T-cell (primary cell): ENCODE measurements around the gene CKB. TPM values are rescaled to one million over a fixed set of nuclear protein-coding genes. Genes with fewer than 3 reads are reported as not detected.

ENCODE experiments used
- ATAC-seq, 4 experiments: fragments of 200-7000 bp in 3 of 4; fragments of 150-1000 bp in 1 of 4; cut with Tn5 transposase; replicated peaks in 1 of 4; 1 replicate in 3 of 4; 2 replicates in 1 of 4; pipeline ENCODE4 v1.10.0; 2021; ENCODE audit warnings: moderate library complexity in 3 of 4, mild to moderate bottlenecking in 2 of 4, moderate number of reproducible peaks in 1 of 4
- CTCF ChIA-PET, 2 donors: fragments of 300-600 bp; sonication (Branson Sonifier 250); formaldehyde crosslinking; loops; one replicate each; lab custom pipeline; 2022; ENCODE audit warnings: antibody characterized with exemption in 2 of 2; lab: Charles Lee
- POLR2A ChIA-PET, 2 donors: fragments of 300-600 bp; sonication (Branson Sonifier 250); formaldehyde crosslinking; loops; one replicate each; lab custom pipeline; 2022; ENCODE audit warnings: antibody characterized with exemption in 2 of 2; lab: Charles Lee
- DNase-seq, 35 experiments: peaks; one replicate each; pipeline versions ENCODE4 v3.0.0 to v3.0.0-alpha.2; 2013 to 2023
- H3K27ac ChIP-seq: one replicate; pipeline ENCODE4 v1.5.1; 2013; ENCODE audit warnings: low read length
- H3K27me3 ChIP-seq, 2 experiments: replicated peaks in 1 of 2; 1 replicate in 1 of 2; 2 replicates in 1 of 2; pipeline versions ENCODE4 v1.6.1 to v1.7.0; 2013; ENCODE audit warnings: low read length in 1 of 2, mixed read lengths in 1 of 2; ENCODE audit not compliant: control insufficient read depth in 2 of 2, insufficient read depth in 2 of 2; ENCODE audit errors: extremely low read depth in 1 of 2
- H3K36me3 ChIP-seq, 2 donors: 1 replicate in 1 of 2; 2 replicates in 1 of 2; pipeline versions ENCODE4 v1.6.1 to v1.7.0; 2013; ENCODE audit warnings: low read length in 1 of 2; ENCODE audit not compliant: control insufficient read depth in 2 of 2, insufficient read depth in 1 of 2; ENCODE audit errors: extremely low read depth in 1 of 2
- H3K4me1 ChIP-seq, 2 experiments: 1 replicate in 1 of 2; 2 replicates in 1 of 2; pipeline versions ENCODE4 v1.6.1 to v1.7.0; 2013; ENCODE audit warnings: low read length in 2 of 2, mixed read lengths in 1 of 2; ENCODE audit not compliant: insufficient read depth in 2 of 2, control insufficient read depth in 1 of 2; ENCODE audit errors: extremely low read depth in 1 of 2
- H3K4me3 ChIP-seq, 2 donors: 1 replicate in 1 of 2; 2 replicates in 1 of 2; pipeline versions ENCODE4 v1.5.1 to v1.7.0; 2013; ENCODE audit warnings: mild to moderate bottlenecking in 2 of 2, low read length in 1 of 2, moderate library complexity in 1 of 2; ENCODE audit not compliant: control insufficient read depth in 1 of 2; ENCODE audit errors: extremely low read depth in 1 of 2
- H3K9me3 ChIP-seq: 2 replicates; pipeline ENCODE4 v1.7.0; 2013
- H3K27ac Mint-ChIP-seq, 2 donors: one replicate each; pipeline ENCODE4 v1.8.0; 2020 to 2021; ENCODE audit warnings: mild to moderate bottlenecking in 2 of 2, mixed read lengths in 2 of 2
- H3K27me3 Mint-ChIP-seq, 2 donors: one replicate each; pipeline ENCODE4 v1.8.0; 2021 to 2022; ENCODE audit warnings: mixed read lengths in 2 of 2
- H3K36me3 Mint-ChIP-seq: one replicate; pipeline ENCODE4 v1.8.0; 2021; ENCODE audit warnings: mixed read lengths
- H3K4me1 Mint-ChIP-seq, 3 donors: one replicate each; pipeline ENCODE4 v1.8.0; 2020 to 2022; ENCODE audit warnings: mixed read lengths in 3 of 3, mild to moderate bottlenecking in 1 of 3
- H3K4me3 Mint-ChIP-seq, 3 donors: one replicate each; pipeline ENCODE4 v1.8.0; 2020 to 2022; ENCODE audit warnings: mild to moderate bottlenecking in 3 of 3, mixed read lengths in 3 of 3, moderate library complexity in 3 of 3
- H3K9me3 Mint-ChIP-seq, 3 donors: one replicate each; pipeline ENCODE4 v1.8.0; 2020 to 2022; ENCODE audit warnings: mixed read lengths in 3 of 3
- WGBS: methylation state at CpG from one replicate; pipeline ENCODE4 v1.1.5; 2013; ENCODE audit warnings: missing lambda C conversion rate; ENCODE audit not compliant: insufficient coverage; 5-methylcytosine and 5-hydroxymethylcytosine counted together
- total RNA-seq, 35 experiments: library from RNA in 6 of 35; stranded (reverse) in 6 of 35; fragments of 120-200 nt in 1 of 35; gene quantifications; one replicate each; pipeline versions ENCODE4 v1.2.1 to v1.2.4 and lab custom pipeline; 2013 to 2026

CKB gene
- total RNA-seq, 5 donors from 2014 or later (not counting 1 experiment from before 2014, with no cell fraction given), result 4.7 to 7.6 (median 6.6) TPM

- H3K4me3 Mint-ChIP-seq, result no peak overlapping the region
- CTCF ChIA-PET, result interaction anchor here in 1 of 2 donors (0.7 to 0.9 kb wide), 2 partner anchors 25 to 53 kb away, joined by 3 to 5 read pairs; no protein-coding TSS in a partner anchor
- H3K27ac ChIP-seq, result no peak overlapping the region
- no peaks in the 10 kb centered on the region for H3K36me3 ChIP-seq
- peaks cover 0 to 56% of the 10 kb centered on the region in 2 experiments for H3K27me3 ChIP-seq
- no peak overlapping the region for H3K4me3 ChIP-seq
- no peak overlapping the region for H3K27ac Mint-ChIP-seq
- no peaks in the 10 kb centered on the region for H3K9me3 Mint-ChIP-seq
- H3K36me3 Mint-ChIP-seq, result no peaks in the 10 kb centered on the region
- peaks cover 0 to 4% of the 10 kb centered on the region in 2 donors for H3K27me3 Mint-ChIP-seq
- H3K9me3 ChIP-seq, result no peaks in the 10 kb centered on the region
- peaks cover 0 to 7% of the 10 kb centered on the region in 2 experiments for H3K4me1 ChIP-seq
- DNase-seq, result no peak
- 80% methylated on average over 15 of the region's 19 CpGs for WGBS
- POLR2A ChIA-PET, result interaction anchor here in 1 of 2 donors (1.0 kb wide), 1 partner anchor 10 kb away, joined by 3 read pairs; no protein-coding TSS in a partner anchor
- ATAC-seq, result no peak
- peaks cover 0 to 2% (median 0%) of the 10 kb centered on the region in 3 donors for H3K4me1 Mint-ChIP-seq
Measured at GRCh38 chr14:103543721-103544387, 21.2 kb upstream of the CKB start.

DNA sequence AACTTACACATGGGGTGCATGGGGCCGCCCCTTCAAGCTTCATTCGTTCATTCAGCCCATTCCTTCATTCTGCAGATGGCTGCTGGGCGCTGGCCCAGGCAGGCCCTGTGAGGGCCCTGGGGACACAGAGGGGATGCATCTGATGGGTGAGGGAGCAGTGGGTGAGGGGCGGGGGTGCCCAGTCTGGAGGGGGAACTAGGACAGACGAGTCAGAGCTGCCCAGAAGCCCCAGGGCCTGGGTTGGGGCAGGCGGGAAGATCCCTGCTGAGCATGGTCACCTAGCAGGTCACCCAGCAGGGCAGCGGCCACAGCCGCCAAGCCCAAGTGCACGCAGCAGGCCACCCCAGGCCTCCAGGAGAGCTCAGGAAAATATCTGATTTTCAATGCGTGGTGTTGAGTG lies 20.5 kb upstream of the CKB start:
- no peak overlapping the region for H3K27ac ChIP-seq
- no peaks in the 10 kb centered on the region for H3K9me3 ChIP-seq
- Mint-ChIP-seq H3K4me1 (peaks cover 0 to 2% (median 0%) of the 10 kb centered on the region in 3 donors), H3K27ac (no peak overlapping the region), H3K9me3 (no peaks in the 10 kb centered on the region), H3K4me3 (no peak overlapping the region), H3K27me3 (peaks cover 0 to 4% of the 10 kb centered on the region in 2 donors), H3K36me3 (no peaks in the 10 kb centered on the region)
- no peak for ATAC-seq
- H3K27me3 ChIP-seq, result peaks cover 0 to 56% of the 10 kb centered on the region in 2 experiments
- no peak overlapping the region for H3K4me3 ChIP-seq
- CTCF ChIA-PET, result interaction anchor here in 1 of 2 donors (0.7 to 0.9 kb wide), 2 partner anchors 25 to 52 kb away, joined by 3 to 5 read pairs; no protein-coding TSS in a partner anchor
- WGBS, result 82% methylated on average over 9 of the region's 10 CpGs
- H3K4me1 ChIP-seq, result peaks cover 0 to 7% of the 10 kb centered on the region in 2 experiments
- POLR2A ChIA-PET, result interaction anchor here in 1 of 2 donors (1.0 kb wide), 1 partner anchor 10 kb away, joined by 3 read pairs; no protein-coding TSS in a partner anchor
- H3K36me3 ChIP-seq, result no peaks in the 10 kb centered on the region
- no peak for DNase-seq

- peaks cover 0 to 56% of the 10 kb centered on the region in 2 experiments for H3K27me3 ChIP-seq
- peaks cover 0 to 7% of the 10 kb centered on the region in 2 experiments for H3K4me1 ChIP-seq
- H3K4me3 Mint-ChIP-seq, result no peak overlapping the region
- no peaks in the 10 kb centered on the region for H3K36me3 ChIP-seq
- no peaks in the 10 kb centered on the region for H3K36me3 Mint-ChIP-seq
- ChIA-PET CTCF (interaction anchor here in 1 of 2 donors (0.7 to 0.9 kb wide), 2 partner anchors 24 to 52 kb away, joined by 3 to 5 read pairs; no protein-coding TSS in a partner anchor), POLR2A (no interaction called here)
- no peaks in the 10 kb centered on the region for H3K9me3 Mint-ChIP-seq
- WGBS, result 69% methylated on average over 10 of the region's 18 CpGs
- no peak for DNase-seq
- H3K4me1 Mint-ChIP-seq, result peaks cover 0 to 2% (median 0%) of the 10 kb centered on the region in 3 donors
- H3K9me3 ChIP-seq, result no peaks in the 10 kb centered on the region
- ATAC-seq, result no peak
- peaks cover 0 to 4% of the 10 kb centered on the region in 2 donors for H3K27me3 Mint-ChIP-seq
- H3K27ac Mint-ChIP-seq, result no peak overlapping the region
- no peak overlapping the region for H3K4me3 ChIP-seq
- H3K27ac ChIP-seq, result no peak overlapping the region
Measured at GRCh38 chr14:103542605-103543088, 20.0 kb upstream of the CKB start.

GRCh38 chr14:103541709-103542604 lies 19.3 kb upstream of the CKB start:
- no peak for ATAC-seq
- ChIA-PET CTCF (no interaction called here), POLR2A (no interaction called here)
- no peak overlapping the region for H3K4me3 Mint-ChIP-seq
- Histone ChIP-seq H3K4me3 (no peak overlapping the region), H3K9me3 (no peaks in the 10 kb centered on the region), H3K36me3 (no peaks in the 10 kb centered on the region), H3K27me3 (peaks cover 0 to 56% of the 10 kb centered on the region in 2 experiments), H3K27ac (no peak overlapping the region), H3K4me1 (peaks cover 0 to 6% of the 10 kb centered on the region in 2 experiments)
- H3K27ac Mint-ChIP-seq, result no peak overlapping the region
- peaks cover 0 to 2% (median 0%) of the 10 kb centered on the region in 3 donors for H3K4me1 Mint-ChIP-seq
- DNase-seq, result no peak
- H3K27me3 Mint-ChIP-seq, result peaks cover 0 to 4% of the 10 kb centered on the region in 2 donors
- H3K36me3 Mint-ChIP-seq, result no peaks in the 10 kb centered on the region
- 78% methylated on average over 26 of the region's 33 CpGs for WGBS
- no peaks in the 10 kb centered on the region for H3K9me3 Mint-ChIP-seq

- peaks cover 0 to under 1% of the 10 kb centered on the region in 2 donors for H3K36me3 ChIP-seq
- no peak overlapping the region for H3K4me3 ChIP-seq
- no peak for ATAC-seq
- Mint-ChIP-seq H3K27me3 (peaks cover 0 to 4% of the 10 kb centered on the region in 2 donors), H3K9me3 (no peaks in the 10 kb centered on the region), H3K4me3 (no peak overlapping the region), H3K36me3 (no peaks in the 10 kb centered on the region), H3K27ac (no peak overlapping the region), H3K4me1 (no peaks in the 10 kb centered on the region)
- no peaks in the 10 kb centered on the region for H3K9me3 ChIP-seq
- H3K4me1 ChIP-seq, result no peaks in the 10 kb centered on the region
- peaks cover 0 to 52% of the 10 kb centered on the region in 2 experiments for H3K27me3 ChIP-seq
- ChIA-PET POLR2A (interaction anchor here in 1 of 2 donors (0.5 kb wide), 1 partner anchor 168 kb away, joined by 5 read pairs; no protein-coding TSS in a partner anchor), CTCF (no interaction called here)
- DNase-seq, result no peak
- no peak overlapping the region for H3K27ac ChIP-seq
- WGBS, result 72% methylated on average over 13 of the region's 17 CpGs
Measured at GRCh38 chr14:103540821-103541708, 18.4 kb upstream of the CKB start.
